ENCODE measurements around the gene DCTN3. TPM values are rescaled to one million over a fixed set of nuclear protein-coding genes. Genes with fewer than 3 reads are reported as not detected.

DCTN3 gene
- total and polyA plus RNA-seq, 2 of the 4 experiments (the other 2 are of a cell fraction) = 122 to 183 TPM

DNA sequence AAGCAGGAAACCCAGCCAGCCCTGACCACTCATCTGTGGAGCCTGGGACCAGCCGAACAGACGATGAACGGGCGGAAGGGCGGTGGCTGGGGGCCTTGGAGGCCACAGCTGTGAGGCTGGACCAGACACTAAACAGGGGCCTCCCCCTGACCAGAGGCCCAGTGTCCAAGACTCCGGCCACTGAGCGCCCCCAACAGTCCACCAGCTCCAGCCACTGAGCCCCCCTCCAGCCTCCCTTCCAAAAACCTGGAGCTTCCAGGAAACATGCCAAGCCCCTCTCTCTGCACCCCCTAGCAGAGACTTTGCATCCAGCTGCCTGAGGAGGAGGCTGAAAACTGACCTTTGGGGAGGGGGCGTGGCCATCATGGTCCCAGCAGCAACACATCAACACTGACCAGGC lies 54.0 kb downstream of the DCTN3 start:
- H3K56ac ChIP-seq (ENCODE audit: extremely low read depth, insufficient read depth, low read length) = no peak overlapping the region
- 60% methylated on average over 3 of the region's 8 CpGs; no CpG with 5 or more reads in 1 of the 2 experiments for WGBS, 2 experiments (ENCODE audit: extremely low coverage in 2 of 2, insufficient read length in 1 of 2)
- in situ Hi-C loops (cut with MboI; ENCODE audit: low sequenced_read_pairs) (no loop called here), intact Hi-C loops (cut with micrococcal nuclease) (no loop called here), dilution Hi-C loops (cut with HindIII; ENCODE audit: low sequenced_read_pairs, unreplicated experiment) (no loop called here)
- H3K4me2 ChIP-seq (ENCODE audit: low read depth, low read length) = no peak overlapping the region
- no peak overlapping the region for H2BK15ac ChIP-seq (ENCODE audit: low read depth, low read length)
- no peak overlapping the region for H3K23ac ChIP-seq (ENCODE audit: low read depth, low read length)
- H3K18ac ChIP-seq (ENCODE audit: low read depth, low read length) = no peak overlapping the region
- H3K36me3 ChIP-seq (ENCODE audit: control insufficient read depth, insufficient read depth, low read length) = no peaks in the 10 kb centered on the region
- ChIA-PET CTCF (interaction anchor here (0.9 kb wide), 1 partner anchor 25 kb away, joined by 3 read pairs; no protein-coding TSS in a partner anchor), POLR2A (ENCODE audit: unreplicated experiment) (no interaction called here)
- no peak overlapping the region for H3K4ac ChIP-seq (ENCODE audit: low read depth, low read length)
- H3K14ac ChIP-seq (replicated peaks; ENCODE audit: low read depth, low read length) = no peak overlapping the region
- no TSS peak for BruUV-seq (replicated peaks)
- no peak overlapping the region for H2AFZ ChIP-seq (replicated peaks; ENCODE audit: low read length, poor library complexity)
- no peak for DNase-seq
- TF ChIP-seq CTCF (conservative IDR thresholded peaks at IDR 0.05; ENCODE audit: low read depth, low read length) (no peak), MAZ (IDR thresholded peaks at IDR 0.05; ENCODE audit: borderline replicate concordance, low read depth, low read length) (no peak), SMC3 (IDR thresholded peaks at IDR 0.05; ENCODE audit: low read depth, low read length) (no peak), FOS (IDR thresholded peaks at IDR 0.05; ENCODE audit: low read depth, low read length) (no peak), MXI1 (IDR thresholded peaks at IDR 0.05; ENCODE audit: borderline replicate concordance, low read depth, low read length) (no peak), BHLHE40 (IDR thresholded peaks at IDR 0.05; ENCODE audit: low read depth, low read length) (no peak)
- H2BK5ac ChIP-seq (ENCODE audit: low read depth, low read length, poor library complexity, severe bottlenecking) = no peak overlapping the region
- H4K5ac ChIP-seq (ENCODE audit: low read depth, low read length) = no peak overlapping the region
- no peak overlapping the region for H3K9ac ChIP-seq (ENCODE audit: low read depth, low read length)
- no peak overlapping the region for H4K8ac ChIP-seq (ENCODE audit: low read depth in 2 of 2, low read length in 2 of 2)
- no peaks in the 10 kb centered on the region for H4K20me1 ChIP-seq (ENCODE audit: insufficient read depth, low read length)
- H2BK20ac ChIP-seq (ENCODE audit: low read depth, low read length) = no peak overlapping the region
- peaks cover 77% of the 10 kb centered on the region for H3K27me3 ChIP-seq (ENCODE audit: control insufficient read depth, insufficient read depth, low read length)
- no peak overlapping the region for H2AK5ac ChIP-seq (ENCODE audit: low read depth, low read length)
- no peaks in the 10 kb centered on the region for H3K4me1 ChIP-seq (ENCODE audit: control insufficient read depth, insufficient read depth, low read length)
- no peaks in the 10 kb centered on the region for H3K9me1 ChIP-seq (ENCODE audit: insufficient read depth, low read length)
- H3K79me1 ChIP-seq (ENCODE audit: low read depth in 1 of 2, low read length in 2 of 2) = no peaks in the 10 kb centered on the region
- no peak overlapping the region for H4K91ac ChIP-seq (ENCODE audit: insufficient read depth, low read depth, low read length)
- no peak overlapping the region for H2AK9ac ChIP-seq (replicated peaks; ENCODE audit: low read depth, low read length, poor library complexity)
- no peak overlapping the region for H3K4me3 ChIP-seq (ENCODE audit: insufficient read depth, low read depth, low read length)
- no peak overlapping the region for H2BK120ac ChIP-seq (ENCODE audit: low read depth, low read length)
- H3K9me3 ChIP-seq (ENCODE audit: control insufficient read depth, insufficient read depth, low read length) = peaks cover 3% of the 10 kb centered on the region; the same call in 1 of the 2 replicates
- ATAC-seq (ENCODE audit: low read depth) = no peak
- no peak overlapping the region for H3K27ac ChIP-seq (ENCODE audit: insufficient read depth, low read length)

Measured in IMR-90 (cell line).